Left kidney (tissue), 8 donors: ENCODE measurements around the gene RSKR. TPM values are rescaled to one million over a fixed set of nuclear protein-coding genes. Genes with fewer than 3 reads are reported as not detected.
"Not testable (repeated sequence)": the region's sequence is repeated elsewhere in the genome, so short reads cannot be mapped to it uniquely, and the experiment has no call there.

Experiments used
- DNase-seq: peaks from one replicate; pipeline ENCODE4 v3.0.0-alpha.2; 2013
- long read RNA-seq, 8 donors: transcript quantifications; one replicate each; lab custom pipeline, GENCODE V29; 2026
- polyA plus RNA-seq: library from polyadenylated mRNA; unstranded; fragments of 120-200 nt; gene quantifications from one replicate; pipeline ENCODE4 v1.2.1, GENCODE V29; 2013; ENCODE audit not compliant: insufficient read length

Gene RSKR, protein sequence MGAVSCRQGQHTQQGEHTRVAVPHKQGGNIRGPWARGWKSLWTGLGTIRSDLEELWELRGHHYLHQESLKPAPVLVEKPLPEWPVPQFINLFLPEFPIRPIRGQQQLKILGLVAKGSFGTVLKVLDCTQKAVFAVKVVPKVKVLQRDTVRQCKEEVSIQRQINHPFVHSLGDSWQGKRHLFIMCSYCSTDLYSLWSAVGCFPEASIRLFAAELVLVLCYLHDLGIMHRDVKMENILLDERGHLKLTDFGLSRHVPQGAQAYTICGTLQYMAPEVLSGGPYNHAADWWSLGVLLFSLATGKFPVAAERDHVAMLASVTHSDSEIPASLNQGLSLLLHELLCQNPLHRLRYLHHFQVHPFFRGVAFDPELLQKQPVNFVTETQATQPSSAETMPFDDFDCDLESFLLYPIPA
- polyA plus RNA-seq = 30.4 TPM
- long read RNA-seq, donor 1, transcript SGK494-211 (1 exons, 2,975 nt) = major isoform, 13 of 14 reads
- long read RNA-seq, donor 1, partial matches to known transcripts = 0 of 14 reads
- long read RNA-seq, donor 1, other reads (novel, unspliced or antisense) = 0 of 14 reads
- long read RNA-seq, donor 2, transcript SGK494-211 (1 exons, 2,975 nt) = major isoform, 9 of 9 reads
- long read RNA-seq, donor 2, partial matches to known transcripts = 0 of 9 reads
- long read RNA-seq, donor 2, other reads (novel, unspliced or antisense) = 0 of 9 reads
- long read RNA-seq, donor 3, transcript SGK494-211 (1 exons, 2,975 nt) = major isoform, 11 of 11 reads
- long read RNA-seq, donor 3, partial matches to known transcripts = 0 of 11 reads
- long read RNA-seq, donor 3, other reads (novel, unspliced or antisense) = 0 of 11 reads
- long read RNA-seq, donor 4, partial matches to known transcripts = 0 of 1 reads
- long read RNA-seq, donor 4, other reads (novel, unspliced or antisense) = 0 of 1 reads
- long read RNA-seq, donor 5, transcript SGK494-211 (1 exons, 2,975 nt) = major isoform, 9 of 9 reads
- long read RNA-seq, donor 5, partial matches to known transcripts = 0 of 9 reads
- long read RNA-seq, donor 5, other reads (novel, unspliced or antisense) = 0 of 9 reads
- long read RNA-seq, donor 6, partial matches to known transcripts = 0 of 3 reads
- long read RNA-seq, donor 6, other reads (novel, unspliced or antisense) = 0 of 3 reads
- long read RNA-seq, donor 7, transcript SGK494-211 (1 exons, 2,975 nt) = major isoform, 14 of 14 reads
- long read RNA-seq, donor 7, partial matches to known transcripts = 0 of 14 reads
- long read RNA-seq, donor 7, other reads (novel, unspliced or antisense) = 0 of 14 reads
- long read RNA-seq, donor 8, partial matches to known transcripts = 0 of 2 reads
- long read RNA-seq, donor 8, other reads (novel, unspliced or antisense) = 0 of 2 reads

DNA sequence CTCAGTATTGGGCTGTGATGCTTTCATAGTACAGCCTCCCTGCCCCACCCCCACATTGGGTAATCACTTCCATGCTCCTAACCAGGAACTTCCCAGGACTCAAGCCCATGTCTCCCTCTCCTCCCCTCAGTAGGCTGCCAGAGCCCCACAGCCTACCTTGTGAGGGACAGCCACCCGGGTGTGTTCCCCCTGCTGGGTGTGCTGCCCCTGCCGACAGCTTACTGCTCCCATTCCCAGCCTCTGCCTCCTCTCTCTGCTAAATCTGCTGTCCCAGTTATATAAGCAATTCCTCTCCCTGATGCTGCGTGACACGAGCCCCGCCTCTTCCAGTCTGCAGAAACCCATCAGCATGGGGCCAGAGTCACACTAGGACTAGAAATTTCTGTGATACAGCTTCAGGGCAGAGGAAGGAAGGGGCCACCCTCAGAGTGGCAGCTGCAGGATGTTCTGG, at the start of gene RSKR:
Gene RSKR (minus strand): TSS at position 255 of the 451 bp plus-strand sequence. CDS start 24 bp downstream, at position 231.
- no peak for DNase-seq

DNA sequence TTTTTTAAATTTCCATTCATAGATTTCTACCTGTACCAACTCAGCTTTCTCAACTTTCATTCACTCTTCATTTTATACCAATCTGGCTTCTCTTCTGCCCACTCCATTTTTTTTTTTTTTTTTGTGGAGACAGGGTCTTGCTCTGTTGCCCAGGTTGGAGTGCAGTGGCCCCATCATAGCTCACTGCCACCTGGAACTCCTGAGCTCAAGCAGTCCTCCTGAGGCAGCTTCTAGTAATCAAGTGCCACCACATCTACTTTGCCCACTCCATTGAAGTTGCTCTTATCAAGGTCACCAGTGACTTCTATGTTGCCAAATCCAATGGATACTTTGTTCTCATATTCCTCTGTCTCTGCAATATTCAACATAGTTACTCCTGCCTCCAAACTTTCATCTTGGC, 49.7 kb upstream of the RSKR start:
- no peak for DNase-seq

DNA sequence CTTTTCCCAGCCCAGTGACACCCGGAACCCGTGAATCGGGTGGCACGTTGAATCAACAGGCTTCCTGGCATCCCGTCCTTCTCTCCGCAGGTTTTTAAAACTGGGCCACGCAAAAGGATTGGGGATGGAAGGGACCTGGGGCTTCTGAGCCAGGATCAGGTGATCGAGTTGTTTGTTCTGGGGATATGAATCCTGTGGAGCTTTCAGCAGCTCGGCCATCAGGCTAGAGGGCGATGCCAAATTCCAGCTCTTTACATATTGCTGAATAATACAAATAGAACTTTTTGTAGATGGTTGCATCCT, 48.5 kb upstream of the RSKR start:
- DNase-seq = no peak

DNA sequence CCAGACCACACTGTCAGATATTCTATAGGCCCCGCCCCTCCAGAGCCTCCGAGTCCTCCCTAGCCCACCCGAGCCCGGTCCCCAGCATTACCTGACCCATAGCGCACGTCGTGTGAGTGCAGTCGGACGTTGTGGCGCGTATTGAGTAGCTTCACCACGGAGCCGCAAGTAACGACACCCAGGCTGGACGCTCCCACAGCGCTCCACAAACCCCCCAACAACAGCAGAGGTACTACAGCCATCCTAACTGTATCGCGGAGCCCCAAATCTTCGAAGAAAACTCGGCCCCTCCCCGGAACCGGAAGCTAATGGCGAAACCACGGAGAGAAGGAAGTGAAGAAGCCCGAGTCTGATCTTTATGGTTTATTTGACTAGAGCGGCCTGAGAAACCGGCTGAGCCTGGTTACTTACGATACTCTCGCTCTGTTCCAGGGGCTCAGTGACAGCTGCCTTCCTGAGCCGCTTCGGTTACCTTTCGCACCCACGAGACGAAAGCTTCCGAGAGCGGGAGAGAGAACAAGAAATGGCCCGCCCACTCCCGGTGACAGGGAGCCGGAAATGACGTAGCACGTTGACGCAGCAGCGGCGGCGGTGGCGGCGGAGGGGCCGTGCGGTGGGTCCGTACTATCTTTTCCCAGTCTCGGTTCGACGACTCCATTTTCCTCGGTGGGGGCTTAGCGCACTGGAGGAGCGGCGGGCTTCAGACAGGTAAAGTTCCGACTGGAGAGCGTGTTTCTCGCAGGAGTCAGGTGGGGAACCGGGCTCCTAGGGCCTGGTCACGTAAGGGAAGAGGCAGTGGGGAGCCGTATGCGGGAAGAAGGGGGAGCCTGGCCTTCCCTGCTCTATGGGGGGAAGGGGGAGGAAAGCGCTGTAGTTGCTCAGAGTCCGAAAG, 47.9 kb upstream of the RSKR start, which contains the start of the genes SDF2 and SUPT6H:
Gene SDF2 (minus strand): TSS at position 272 of the 892 bp plus-strand sequence. CDS start 30 bp downstream, at position 242.
Gene SUPT6H (plus strand): TSS at position 571 of the 892 bp plus-strand sequence. CDS start 11,197 bp downstream, outside the sequence.
- peak; percentile 93 for DNase-seq

DNA sequence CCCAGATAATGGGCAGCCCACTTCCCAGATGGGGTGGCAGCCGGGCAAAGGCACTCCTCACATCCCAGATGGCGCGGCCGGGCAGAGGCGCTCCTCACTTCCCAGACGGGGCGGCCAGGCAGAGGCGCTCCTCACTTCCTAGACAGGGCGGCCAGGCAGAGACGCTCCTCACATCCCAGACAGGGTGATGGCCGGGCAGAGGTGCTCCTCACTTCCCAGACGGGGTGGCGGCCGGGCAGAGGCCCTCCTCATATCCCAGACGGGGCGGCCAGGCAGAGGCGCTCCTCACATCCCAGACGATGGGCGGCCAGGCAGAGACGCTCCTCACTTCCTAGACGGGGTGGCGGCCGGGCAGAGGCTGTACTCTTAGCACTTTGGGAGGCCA, 45.5 kb upstream of the RSKR start:
- DNase-seq = not testable (repeated sequence)

DNA sequence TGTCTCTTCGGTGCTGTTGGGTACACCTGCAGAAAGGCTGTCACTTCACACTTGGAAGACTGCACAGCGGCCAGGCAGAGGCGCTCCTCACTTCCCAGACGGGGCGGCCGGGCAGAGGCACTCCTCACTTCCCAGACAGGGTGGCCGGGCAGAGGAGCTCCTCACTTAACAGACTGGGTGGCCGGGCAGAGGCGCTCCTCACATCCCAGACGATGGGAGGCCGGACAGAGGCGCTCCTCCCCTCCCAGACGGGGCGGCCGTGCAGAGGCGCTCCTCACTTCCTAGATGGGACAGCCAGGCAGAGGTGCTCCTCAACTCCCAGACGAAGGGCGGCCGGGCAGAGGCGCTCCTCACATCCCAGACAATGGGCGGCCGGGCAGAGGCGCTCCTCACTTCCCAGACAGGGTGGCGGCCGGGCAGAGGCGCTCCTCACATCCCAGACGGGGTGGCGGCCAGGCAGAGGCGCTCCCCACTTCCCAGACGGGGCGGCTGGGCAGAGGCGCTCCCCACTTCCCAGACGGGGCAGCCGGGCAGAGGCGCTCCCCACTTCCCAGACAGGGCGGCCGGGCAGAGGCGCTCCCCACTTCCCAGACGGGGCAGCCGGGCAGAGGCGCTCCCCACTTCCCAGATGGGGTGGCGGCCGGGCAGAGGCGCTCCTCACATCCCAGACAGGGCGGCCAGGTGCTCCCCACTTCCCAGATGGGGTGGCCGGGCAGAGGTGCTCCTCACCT, 44.9 kb upstream of the RSKR start:
- not testable (repeated sequence) for DNase-seq

DNA sequence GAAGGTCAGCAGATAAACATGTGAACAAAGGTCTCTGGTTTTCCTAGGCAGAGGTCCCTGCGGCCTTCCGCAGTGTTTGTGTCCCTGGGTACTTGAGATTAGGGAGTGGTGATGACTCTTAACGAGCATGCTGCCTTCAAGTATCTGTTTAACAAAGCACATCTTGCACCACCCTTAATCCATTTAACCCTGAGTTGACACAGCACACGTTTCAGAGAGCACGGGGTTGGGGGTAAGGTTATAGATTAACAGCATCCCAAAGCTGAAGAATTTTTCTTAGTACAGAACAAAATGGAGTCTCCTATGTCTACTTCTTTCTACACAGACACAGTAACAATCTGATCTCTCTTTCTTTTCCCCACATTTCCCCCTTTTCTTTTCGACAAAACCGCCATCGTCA, 44.4 kb upstream of the RSKR start:
- DNase-seq = not testable (repeated sequence)

DNA sequence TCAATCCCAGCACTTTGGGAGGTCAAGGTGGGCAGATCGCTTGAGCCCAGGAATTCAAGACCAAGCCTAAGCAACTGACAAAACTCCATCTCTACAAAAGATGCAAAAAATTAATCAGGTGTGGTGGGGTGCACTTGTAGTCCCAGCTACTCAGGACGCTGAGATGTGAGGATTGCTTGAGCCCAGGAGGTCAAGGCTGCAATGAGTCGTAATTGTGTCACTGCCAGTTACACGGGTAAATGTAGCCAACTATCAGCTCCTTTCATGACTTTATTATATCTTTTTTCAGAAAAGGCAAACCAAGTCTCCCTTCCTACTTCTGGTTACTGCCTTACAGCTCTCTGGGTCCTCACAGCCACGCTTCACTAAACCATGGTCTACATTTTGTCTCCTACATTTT, 43.8 kb upstream of the RSKR start:
- DNase-seq = no peak

DNA sequence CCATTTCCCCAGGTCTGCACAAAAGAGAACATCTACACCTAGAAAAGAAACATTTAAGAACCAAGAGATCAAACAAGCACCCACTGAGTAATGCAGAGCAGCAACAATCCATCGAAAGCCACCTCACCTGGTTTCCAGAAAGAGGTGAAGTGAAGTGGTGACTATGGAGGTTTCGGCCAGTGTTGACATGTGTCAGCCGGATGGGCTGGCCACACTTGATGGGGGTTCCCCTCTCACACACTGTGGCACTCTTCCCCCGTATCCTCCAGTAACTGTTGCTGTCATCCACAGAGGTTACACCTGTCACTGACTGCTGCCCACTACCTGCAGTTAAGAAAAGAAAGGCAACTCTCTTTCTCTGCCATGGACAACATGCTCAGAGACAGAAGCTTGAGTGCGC, 41.2 kb upstream of the RSKR start:
- no peak for DNase-seq

DNA sequence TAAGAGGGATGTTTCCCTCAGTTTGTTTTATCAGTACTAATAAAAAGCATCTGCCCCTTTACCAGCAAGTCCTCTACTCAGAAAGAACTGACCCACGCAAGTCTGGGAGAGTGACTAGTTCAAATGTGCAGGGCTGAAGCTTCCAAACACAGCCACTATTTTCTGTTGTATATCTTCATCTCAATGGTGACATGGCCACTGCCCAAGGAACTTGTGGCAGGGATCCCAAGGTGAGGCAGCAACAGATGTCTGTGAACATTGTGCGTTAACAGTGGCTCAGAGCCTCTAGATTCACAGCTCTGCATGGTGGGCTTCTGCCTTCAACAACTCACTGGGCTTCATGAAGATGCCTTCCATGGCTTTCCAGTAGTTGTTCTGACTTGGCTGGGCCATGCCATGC, 34.7 kb upstream of the RSKR start:
- no peak for DNase-seq

DNA sequence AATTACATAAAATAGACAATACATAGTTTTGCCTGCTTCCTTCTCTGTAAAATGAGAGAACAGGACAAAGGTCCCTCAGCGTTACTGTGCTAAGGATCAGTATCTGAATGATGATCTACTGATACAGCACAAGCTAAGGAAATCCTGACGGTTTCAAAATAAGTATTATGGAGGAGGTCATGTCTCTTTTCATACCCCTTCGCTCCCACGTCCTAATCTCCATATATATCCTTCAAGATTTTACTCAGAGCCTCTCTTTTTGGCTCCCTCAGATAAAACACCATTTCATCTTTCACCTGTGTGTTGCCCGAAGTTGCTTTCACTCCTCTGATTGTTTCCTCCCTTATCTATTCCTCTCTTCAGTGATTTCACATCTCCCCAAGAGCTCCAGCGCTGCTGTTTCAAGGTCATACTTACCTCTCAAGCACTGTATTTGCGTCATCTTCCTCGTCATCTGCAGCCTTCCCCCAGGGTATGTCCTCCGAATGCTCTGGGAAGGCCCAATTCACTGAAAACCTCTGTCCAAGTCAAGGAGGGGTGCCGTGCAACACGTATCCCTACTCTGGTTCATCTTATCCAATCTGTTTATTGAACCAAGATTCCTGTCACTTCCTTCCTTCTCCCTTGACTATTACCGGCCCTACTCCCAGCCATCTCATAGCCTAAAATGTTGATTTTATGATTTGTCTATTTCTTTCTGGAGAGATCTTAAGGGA, 32.2 kb upstream of the RSKR start:
- DNase-seq = no peak

DNA sequence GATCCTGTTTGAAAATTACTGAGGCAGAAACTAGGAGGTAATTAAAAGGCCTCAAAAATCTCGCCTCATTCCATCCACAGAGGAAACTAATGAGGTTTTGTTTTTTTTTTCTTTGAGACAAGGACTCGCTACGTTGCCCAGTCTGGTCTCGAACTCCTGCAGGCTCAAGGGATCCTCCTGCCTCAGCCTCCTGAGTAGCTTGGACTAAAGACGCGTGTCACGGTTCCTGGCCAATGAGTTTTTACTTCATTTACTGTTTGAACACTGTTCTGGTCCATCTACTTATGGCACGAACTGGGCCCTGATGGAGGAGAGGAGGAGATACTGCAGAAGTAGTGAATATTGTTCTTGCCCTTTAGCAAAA, 31.6 kb upstream of the RSKR start:
- DNase-seq = no peak

DNA sequence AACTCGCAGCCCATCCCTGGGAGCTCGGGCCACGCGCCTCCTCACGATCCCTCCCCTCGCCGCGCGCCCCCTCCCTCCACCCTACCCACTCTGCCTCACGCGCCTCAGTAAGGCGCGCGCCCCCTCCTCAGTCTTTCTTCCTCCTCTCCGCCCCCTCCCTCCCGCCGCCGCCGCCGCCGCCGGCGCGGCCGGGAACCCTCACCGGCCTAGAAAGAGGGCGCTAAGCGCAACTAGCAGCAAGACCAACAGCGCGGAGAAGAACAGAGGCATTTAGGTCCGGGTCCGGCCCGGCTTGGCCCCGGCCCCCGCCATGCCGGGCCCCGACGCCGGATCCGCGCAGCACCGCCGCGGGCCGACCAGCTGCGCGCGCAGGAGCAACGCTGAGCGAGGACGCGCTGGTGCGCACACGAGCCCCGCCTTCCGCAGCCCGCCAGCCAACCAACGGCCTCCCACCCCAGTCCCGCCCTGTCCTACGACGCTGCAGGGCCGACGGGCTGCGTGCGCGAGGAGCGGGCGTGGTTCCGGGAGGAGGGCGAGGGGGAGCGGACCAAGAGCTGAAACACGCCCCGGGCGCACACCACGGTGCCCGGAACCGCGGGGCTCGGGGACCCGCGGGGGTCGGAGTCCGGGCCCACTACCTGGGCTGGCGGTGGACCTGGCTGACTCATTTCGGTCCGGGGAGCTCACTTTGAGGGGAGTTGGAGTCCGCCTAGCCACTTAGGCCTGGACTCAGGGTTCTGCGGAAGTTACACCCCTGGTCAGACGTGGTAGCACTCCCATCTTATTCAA, 31.0 kb upstream of the RSKR start, which contains the start of gene BLTP2:
Gene BLTP2 (minus strand): TSS at position 372 of the 789 bp plus-strand sequence. CDS start 102 bp downstream, at position 270.
- DNase-seq = peak; percentile 92

DNA sequence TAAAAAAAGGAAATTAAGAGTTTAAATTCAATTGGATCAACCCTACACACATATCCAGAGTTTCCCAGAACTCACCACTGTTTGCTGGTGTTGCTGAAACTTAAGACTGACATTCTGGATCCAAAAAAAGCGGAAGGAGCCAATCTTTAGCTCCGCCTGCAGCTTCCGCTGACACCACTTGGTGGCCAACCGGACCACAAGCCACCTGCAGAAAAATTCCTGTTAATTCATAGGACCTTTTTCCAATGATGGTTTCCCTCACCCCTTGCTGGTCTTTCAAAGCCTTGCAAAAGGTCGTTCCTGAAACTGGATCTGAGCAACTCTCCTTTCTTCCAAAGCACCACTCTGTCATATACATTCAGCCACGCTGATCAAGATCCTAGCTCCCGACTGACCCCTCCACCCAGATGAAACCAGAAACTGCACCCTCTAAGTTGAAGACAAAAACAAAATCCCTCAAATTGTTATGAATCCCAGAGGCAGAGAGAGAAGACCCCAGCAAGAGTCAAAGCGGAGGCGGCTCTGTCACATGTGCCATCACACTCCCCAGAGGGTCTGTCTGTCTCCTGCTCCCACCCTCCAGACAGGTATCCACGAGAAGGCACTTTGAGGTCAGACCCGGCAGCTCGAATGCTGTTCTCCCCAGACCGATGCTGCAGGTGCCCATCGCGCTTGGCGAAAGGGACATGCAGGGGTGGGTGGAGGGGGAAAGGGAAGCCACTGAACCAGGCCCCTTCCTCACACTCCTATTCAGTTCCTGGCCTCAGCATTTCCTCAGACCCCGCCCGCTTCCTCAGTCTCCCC, 30.2 kb upstream of the RSKR start:
- no peak for DNase-seq

DNA sequence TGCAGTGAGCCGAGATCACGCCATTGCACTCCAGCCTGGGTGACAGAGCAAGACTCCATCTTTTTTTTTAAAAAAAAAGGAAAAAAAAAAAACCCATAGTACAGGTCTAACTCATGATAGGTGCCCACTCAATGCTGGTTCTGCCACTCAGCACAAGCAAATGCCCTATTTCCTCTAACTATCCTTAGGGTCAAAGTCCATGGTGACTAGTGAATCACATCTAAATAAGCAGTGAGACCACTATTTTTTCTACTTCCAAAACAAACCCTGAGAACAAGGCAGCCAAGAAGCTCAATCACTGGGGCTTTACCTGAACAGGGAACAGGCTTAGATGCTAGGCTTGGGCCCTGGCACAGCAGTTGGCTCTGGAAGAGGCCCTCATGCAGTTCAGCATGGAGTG, 27.6 kb upstream of the RSKR start:
- DNase-seq = no peak

DNA sequence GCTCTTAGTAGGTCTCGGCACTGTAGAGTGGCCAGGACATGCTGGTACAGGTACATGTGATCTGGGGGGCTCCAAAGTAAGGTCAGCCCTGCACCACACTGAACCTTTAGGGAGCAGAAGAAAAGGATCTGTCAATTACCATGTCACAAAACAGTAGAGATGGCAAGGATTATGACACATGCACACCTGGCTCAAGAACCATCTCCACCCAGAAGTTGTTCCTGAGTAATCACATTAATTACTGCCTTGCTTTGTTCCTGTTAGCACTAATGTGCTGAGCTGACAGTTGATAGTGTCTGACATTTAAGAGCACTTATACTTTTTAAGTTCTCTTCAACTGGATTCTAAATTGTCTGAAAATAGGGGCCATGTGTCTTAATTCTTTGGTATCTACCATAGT, 21.5 kb upstream of the RSKR start:
- no peak for DNase-seq

DNA sequence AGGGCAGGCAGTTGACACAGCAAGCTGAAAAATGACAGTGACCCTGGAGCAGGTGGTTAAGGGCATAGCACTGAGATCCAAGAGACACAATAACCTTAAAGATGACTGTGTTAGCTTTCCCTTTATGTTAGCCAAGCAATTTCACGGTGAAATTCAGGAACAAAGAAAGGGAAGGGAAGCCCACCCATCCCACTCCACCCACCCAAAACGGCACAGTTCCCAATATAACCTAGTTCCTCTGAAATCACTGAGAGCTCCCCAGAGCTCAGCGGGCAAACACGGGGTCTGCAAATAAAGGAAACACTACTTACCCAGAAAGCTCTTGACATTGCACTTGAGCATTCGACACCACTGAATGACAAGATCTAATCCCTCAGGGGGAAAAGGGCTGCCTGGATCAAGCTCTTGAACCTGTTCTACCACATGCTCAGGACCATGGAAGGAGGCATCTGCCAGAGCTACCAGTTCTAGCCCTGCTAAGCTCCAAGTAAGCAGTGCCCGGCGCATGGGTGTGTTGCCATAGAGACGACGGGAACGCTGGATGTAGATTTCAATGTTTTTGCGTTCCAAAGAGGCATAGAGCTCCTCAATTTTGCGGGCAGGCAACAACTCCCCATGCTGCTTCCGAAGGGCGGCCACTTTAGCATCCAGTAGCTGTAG, 20.4 kb upstream of the RSKR start:
- DNase-seq = no peak
